ENCODE data around the gene CAMKK2. TPM values are rescaled to one million over a fixed set of nuclear protein-coding genes. Genes with fewer than 3 reads are reported as not detected.

CAMKK2 gene
- 7.8 and 17.6 TPM in 2 replicates for polyA plus RNA-seq

GRCh38 chr12:121296618-121297434 lies at the start of gene CAMKK2:
TSS of gene CAMKK2 (minus strand) at chr12:121296709. CDS start at chr12:121274526, 22,183 bp downstream.

GRCh38 chr12:121209624-121210572 lies 86.6 kb downstream of the CAMKK2 start, which contains the start of gene P2RX4:
TSS of gene P2RX4 (plus strand) at chr12:121210129. CDS start at chr12:121210165, 36 bp downstream.

Other genes with a start within 250 kb of the CAMKK2 start
- gene P2RX7, start 163.8 kb downstream of the CAMKK2 start, polyA plus RNA-seq, result 0.69 and 1.5 TPM in 2 replicates
- gene P2RX4, start 86.6 kb downstream of the CAMKK2 start, polyA plus RNA-seq, result 1.2 and 2.1 TPM in 2 replicates
- 102 and 113 TPM in 2 replicates for gene ANAPC5, start 55.7 kb upstream of the CAMKK2 start, polyA plus RNA-seq
- 57.2 and 57.3 TPM in 2 replicates for gene RNF34, start 103.4 kb upstream of the CAMKK2 start, polyA plus RNA-seq

Data from Purkinje cell (primary cell).